Esophagus (tissue), 2 donors: ENCODE measurements around the gene CNR1. TPM values are rescaled to one million over a fixed set of nuclear protein-coding genes. Genes with fewer than 3 reads are reported as not detected.

Source experiments
- H3K27ac ChIP-seq, 2 donors: one replicate each; pipeline ENCODE4 v1.5.1; 2013; ENCODE audit warnings: low read depth in 2 of 2, mild to moderate bottlenecking in 2 of 2, inconsistent platforms in 1 of 2, low read length in 1 of 2, moderate library complexity in 1 of 2
- H3K27me3 ChIP-seq, 2 donors: one replicate each; pipeline ENCODE4 v1.6.1; 2013; ENCODE audit warnings: low read length in 2 of 2, control low read depth in 1 of 2, mild to moderate bottlenecking in 1 of 2; ENCODE audit not compliant: insufficient read depth in 2 of 2, control insufficient read depth in 1 of 2
- H3K36me3 ChIP-seq, 2 donors: one replicate each; pipeline ENCODE4 v1.6.1; 2013; ENCODE audit warnings: low read length in 1 of 2; ENCODE audit not compliant: control insufficient read depth in 2 of 2, insufficient read depth in 2 of 2
- H3K4me1 ChIP-seq, 2 donors: one replicate each; pipeline ENCODE4 v1.6.1; 2013; ENCODE audit warnings: low read length in 1 of 2; ENCODE audit not compliant: control insufficient read depth in 2 of 2, insufficient read depth in 2 of 2
- H3K4me3 ChIP-seq, 2 donors: one replicate each; pipeline ENCODE4 v1.5.1; 2013; ENCODE audit warnings: low read length in 2 of 2, mild to moderate bottlenecking in 2 of 2, low read depth in 1 of 2, moderate library complexity in 1 of 2
- H3K9me3 ChIP-seq, 2 donors: one replicate each; pipeline ENCODE4 v1.6.1; 2013; ENCODE audit warnings: mild to moderate bottlenecking in 2 of 2, low read depth in 1 of 2, low read length in 1 of 2, moderate library complexity in 1 of 2; ENCODE audit not compliant: control insufficient read depth in 2 of 2, insufficient read depth in 1 of 2
- WGBS, 2 donors: extraction: QIAGEN DNeasy Blood & Tissue Kit; methylation state at CpG; one replicate each; pipeline ENCODE4 v1.1.7; 2013; 5-methylcytosine and 5-hydroxymethylcytosine counted together
- polyA plus RNA-seq, 2 donors: library from polyadenylated mRNA; stranded (reverse); fragments of 200-250 nt; gene quantifications; one replicate each; pipeline ENCODE4 v1.2.3, GENCODE V29; 2013
- donor health status: healthy with polysubstance abuse.
- donor health status: Bipolar disorder and iron deficiency.

Gene CNR1
- polyA plus RNA-seq, 2 donors, result 0.74 to 0.77 TPM

DNA sequence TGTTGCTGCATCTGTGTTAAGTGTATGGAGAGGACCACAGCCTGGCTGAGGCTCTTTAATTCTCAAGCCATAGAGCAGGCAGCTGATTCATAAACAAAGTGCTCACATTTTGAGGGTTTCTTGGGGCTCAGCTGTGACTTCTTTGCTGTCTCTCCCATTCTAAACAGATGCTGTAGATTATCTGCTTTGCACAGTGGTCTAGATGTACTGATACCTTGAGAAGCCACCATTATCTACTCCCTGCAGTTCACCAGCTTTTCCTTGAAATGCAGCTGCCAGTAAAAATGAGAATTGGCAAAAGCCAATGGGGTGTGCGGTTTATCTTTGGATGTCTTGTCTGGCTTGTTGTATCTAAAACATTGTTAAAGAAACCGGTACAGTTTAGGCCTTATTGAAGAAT is 5.2 kb upstream of the CNR1 start:
- peaks cover 3 to 8% of the 10 kb centered on the region in 2 donors for H3K4me1 ChIP-seq
- H3K27me3 ChIP-seq, result peaks cover 5 to 10% of the 10 kb centered on the region in 2 donors
- no peak overlapping the region for H3K27ac ChIP-seq
- peaks cover 0 to 2% of the 10 kb centered on the region in 2 donors for H3K9me3 ChIP-seq
- H3K4me3 ChIP-seq, result no peak overlapping the region
- WGBS, 2 donors, result 90% methylated on average over 2 of the region's 2 CpGs
- no peaks in the 10 kb centered on the region for H3K36me3 ChIP-seq

DNA sequence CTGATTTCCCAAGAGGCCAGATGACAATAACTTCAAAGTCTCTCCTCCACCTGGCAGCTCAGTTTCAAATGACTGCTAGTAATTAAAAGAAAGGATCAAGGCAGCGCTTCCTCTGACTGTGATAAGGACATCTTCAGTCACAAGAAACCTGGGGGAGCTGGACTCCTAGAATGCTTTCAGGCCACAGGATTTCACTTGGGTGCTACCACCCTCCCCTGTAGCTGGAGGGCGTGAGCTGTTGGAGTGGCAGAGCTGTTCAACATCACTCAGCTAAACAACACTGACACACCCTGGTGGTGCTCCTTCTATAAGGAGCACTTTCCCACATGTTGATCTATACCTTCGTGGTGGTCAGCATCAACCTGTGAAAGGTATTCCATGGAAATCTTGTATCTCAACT is 2.2 kb upstream of the CNR1 start:
- 69 to 76% methylated on average over 3 of the region's 3 CpGs for WGBS, 2 donors
- H3K9me3 ChIP-seq, result peaks cover 0 to 4% of the 10 kb centered on the region in 2 donors
- H3K4me3 ChIP-seq, result no peak overlapping the region
- H3K27me3 ChIP-seq, result peaks cover 5 to 20% of the 10 kb centered on the region in 2 donors
- peaks cover 8 to 10% of the 10 kb centered on the region in 2 donors for H3K4me1 ChIP-seq
- no peaks in the 10 kb centered on the region for H3K36me3 ChIP-seq
- no peak overlapping the region for H3K27ac ChIP-seq

DNA sequence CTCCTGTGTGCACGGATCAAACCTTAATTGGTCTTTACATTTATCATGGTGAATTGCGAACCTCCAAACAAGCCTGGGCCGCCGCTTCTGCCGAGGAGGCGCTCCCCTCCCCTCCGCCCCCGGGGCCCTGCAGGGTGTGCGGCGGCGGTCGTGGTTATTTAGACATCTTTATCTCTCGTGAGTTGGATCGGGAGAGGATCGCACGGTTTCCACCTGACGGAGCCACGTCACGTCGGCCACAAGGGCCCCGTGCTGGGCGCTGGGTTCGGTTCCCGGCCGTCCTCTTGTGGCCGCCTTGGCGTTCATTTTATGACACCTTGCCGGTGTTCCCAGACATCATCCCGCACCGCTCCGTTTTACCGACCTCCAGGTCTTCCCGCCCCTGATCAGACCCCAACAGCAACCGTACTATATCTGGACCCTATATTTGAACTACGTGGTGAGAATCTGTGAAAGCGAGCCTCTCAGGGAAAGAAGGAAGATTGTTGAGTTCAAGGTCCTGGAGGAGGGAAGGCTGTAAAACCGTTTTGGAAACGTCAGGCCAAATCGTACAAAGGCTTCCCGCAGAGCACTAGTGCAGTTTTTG is 1.3 kb upstream of the CNR1 start:
- H3K4me1 ChIP-seq, result peaks cover 8 to 10% of the 10 kb centered on the region in 2 donors
- H3K4me3 ChIP-seq, result peak overlapping the region; percentile 52 to 53
- no peak overlapping the region for H3K27ac ChIP-seq
- 10 to 11% methylated on average over 40 of the region's 40 CpGs for WGBS, 2 donors
- peaks cover 5 to 20% of the 10 kb centered on the region in 2 donors for H3K27me3 ChIP-seq
- H3K9me3 ChIP-seq, result peaks cover 0 to 4% of the 10 kb centered on the region in 2 donors
- H3K36me3 ChIP-seq, result no peaks in the 10 kb centered on the region

DNA sequence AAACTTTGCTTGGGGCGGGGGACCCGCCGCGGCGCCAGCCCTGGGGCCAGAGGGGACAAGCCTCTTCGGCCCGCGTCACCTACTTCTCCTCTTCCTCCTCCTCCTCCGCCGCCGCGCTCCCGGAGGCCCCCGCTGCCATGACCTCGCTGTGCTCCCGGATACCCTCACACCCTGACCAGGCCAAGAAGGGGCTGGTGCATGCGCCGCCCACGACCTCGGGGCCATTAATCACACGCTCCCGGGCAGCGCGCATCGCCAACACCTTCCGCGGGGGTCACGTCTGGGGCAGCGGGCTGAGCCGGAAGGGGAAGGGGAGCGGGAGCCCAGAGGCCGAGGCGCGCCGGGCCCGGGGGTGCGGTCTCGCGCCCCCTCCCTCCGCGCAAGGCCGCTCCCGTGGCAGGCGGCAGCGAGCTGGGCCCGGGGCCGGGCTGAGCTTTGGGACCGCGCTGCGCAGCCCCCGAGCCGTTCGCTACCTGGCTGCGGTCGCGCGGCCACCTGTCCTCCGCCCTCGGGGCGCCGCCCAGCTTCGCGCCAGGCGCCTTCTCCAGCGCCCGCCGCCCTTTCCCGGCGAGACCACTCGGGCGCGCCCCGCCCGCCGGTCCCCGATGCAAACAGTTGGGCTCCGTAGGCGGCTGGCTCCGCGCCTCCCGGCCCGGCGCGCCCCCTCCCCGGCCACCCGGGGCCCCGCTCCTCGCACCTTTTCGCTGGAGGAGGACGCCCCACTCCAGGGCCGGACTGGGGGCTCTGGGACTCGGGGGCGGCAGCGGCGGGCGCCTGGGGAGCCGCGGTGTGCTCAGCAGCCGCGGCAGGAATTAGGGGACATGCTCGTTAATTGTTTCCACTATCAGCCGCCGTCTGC is 575 bp upstream of the CNR1 start:
- WGBS, 2 donors, result 1 to 2% methylated on average over 77 to 103 of the region's 103 CpGs
- Histone ChIP-seq H3K4me1 (peaks cover 8 to 10% of the 10 kb centered on the region in 2 donors), H3K9me3 (peaks cover 0 to 4% of the 10 kb centered on the region in 2 donors), H3K4me3 (peak overlapping the region; percentile 52 to 53), H3K27me3 (peaks cover 5 to 20% of the 10 kb centered on the region in 2 donors), H3K36me3 (no peaks in the 10 kb centered on the region), H3K27ac (peak overlapping the region in 1 of 2 donors; percentile 16)

DNA sequence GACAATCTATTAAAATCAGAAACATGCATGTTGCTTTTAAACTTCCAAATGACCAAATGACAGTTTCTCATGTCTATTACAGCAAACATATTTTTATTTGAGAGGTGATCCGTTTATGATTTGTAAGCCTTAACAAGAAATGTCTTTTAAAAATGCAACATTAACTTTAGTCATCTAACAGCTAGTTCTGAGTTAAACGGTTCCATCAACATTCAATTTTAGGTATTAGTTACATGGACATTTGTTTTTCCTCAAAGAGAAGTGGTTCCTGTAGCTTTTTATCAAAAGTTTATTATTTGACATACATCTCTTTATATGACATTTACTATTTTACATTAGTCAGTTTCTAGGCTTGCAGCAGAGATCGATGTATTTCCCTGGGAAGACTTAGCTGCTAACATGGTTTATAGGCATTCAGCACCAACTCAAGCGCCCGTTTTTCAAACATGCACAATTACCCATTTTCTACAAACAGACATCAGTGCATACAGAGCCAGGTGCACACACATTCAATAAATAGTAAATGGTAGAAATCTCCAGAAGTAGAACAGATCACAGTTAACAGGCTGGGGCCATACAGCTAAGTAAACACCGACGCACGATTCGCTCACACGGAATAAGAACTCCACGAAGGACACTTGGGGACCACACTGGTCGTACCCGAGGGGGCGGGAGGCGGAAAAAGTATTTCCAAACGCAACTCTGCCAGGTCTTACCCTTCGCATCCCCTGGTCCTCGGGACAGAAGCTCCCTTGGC is 882 bp downstream of the CNR1 start:
- Histone ChIP-seq H3K36me3 (no peaks in the 10 kb centered on the region), H3K4me3 (peak overlapping the region; percentile 52 to 53), H3K27me3 (peaks cover 5 to 20% of the 10 kb centered on the region in 2 donors), H3K27ac (no peak overlapping the region), H3K9me3 (peaks cover 0 to 4% of the 10 kb centered on the region in 2 donors), H3K4me1 (peaks cover 8 to 10% of the 10 kb centered on the region in 2 donors)
- WGBS, 2 donors, result 5 to 6% methylated on average over 18 of the region's 18 CpGs

DNA sequence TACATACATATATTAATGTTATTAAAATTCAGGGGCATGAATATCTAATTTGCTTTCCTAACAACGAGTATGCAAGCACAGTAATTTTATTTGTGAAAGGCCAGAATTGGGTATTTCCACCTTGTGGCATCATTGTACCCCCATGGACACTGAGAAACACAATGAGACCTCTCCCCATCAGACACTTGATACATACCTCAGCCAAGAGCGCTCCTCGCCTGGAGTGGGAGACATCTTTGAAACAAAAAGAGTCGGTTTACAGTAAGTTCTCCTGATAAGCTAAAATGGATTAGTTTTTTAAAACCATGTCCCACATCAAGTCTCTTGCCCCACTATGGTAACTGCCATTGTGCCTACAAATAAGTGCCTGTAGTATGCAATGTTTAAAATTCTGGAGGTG is 2.1 kb downstream of the CNR1 start:
- H3K4me1 ChIP-seq, result peaks cover 8 to 10% of the 10 kb centered on the region in 2 donors
- WGBS, 2 donors, result 76 to 78% methylated on average over 4 of the region's 4 CpGs
- H3K27me3 ChIP-seq, result peaks cover 5 to 20% of the 10 kb centered on the region in 2 donors
- no peaks in the 10 kb centered on the region for H3K36me3 ChIP-seq
- no peak overlapping the region for H3K4me3 ChIP-seq
- H3K9me3 ChIP-seq, result peaks cover 0 to 4% of the 10 kb centered on the region in 2 donors
- no peak overlapping the region for H3K27ac ChIP-seq

DNA sequence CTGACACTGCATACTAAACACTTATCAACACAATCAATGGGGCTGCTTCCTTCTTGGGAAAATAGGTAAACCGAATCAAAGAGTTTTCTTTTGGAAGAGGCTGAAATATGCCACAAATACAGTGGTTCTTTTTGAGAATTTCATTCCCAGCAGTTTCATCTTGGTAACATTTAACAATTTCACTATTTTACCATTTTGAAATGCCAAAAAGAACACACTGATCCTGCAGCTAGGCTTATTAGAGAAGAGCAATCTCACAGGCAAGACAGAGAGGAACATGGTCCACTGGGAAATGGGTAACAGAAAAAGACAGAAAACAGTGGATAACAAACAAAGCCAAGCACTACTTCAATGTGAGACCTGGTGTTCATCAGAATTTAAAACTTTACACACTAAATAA is 2.5 kb downstream of the CNR1 start:
- WGBS, 2 donors, result 52 to 88% methylated on average over 1 of the region's 1 CpG
- no peak overlapping the region for H3K4me3 ChIP-seq
- H3K9me3 ChIP-seq, result peaks cover 0 to 4% of the 10 kb centered on the region in 2 donors

DNA sequence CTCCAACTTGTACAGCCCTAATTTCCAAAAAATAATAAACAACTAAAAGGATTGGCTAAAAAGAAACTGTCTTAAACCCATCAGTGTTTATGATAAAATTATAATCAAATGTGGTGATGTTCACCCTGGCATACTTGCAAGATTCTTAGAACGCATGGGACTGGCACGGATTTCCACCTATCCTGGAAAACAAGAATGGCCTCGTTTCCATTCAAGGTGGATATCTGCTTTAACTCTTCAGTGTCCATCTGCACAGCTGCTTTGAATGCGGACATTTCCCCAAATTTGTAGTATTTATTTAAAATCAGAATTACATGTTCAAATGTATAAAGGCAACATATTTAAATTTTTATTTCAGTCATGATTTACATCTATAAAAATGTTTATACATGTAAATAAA is 4.2 kb downstream of the CNR1 start:
- peaks cover 5 to 8% of the 10 kb centered on the region in 2 donors for H3K4me1 ChIP-seq
- H3K4me3 ChIP-seq, result no peak overlapping the region
- 49 to 65% methylated on average over 4 of the region's 4 CpGs for WGBS, 2 donors
- H3K27ac ChIP-seq, result no peak overlapping the region
- no peaks in the 10 kb centered on the region for H3K36me3 ChIP-seq
- H3K9me3 ChIP-seq, result peaks cover 0 to 4% of the 10 kb centered on the region in 2 donors
- peaks cover 0 to 15% of the 10 kb centered on the region in 2 donors for H3K27me3 ChIP-seq

More for the DNA sequence above, 2.5 kb downstream of the CNR1 start:
- no peak overlapping the region for H3K27ac ChIP-seq
- peaks cover 8 to 10% of the 10 kb centered on the region in 2 donors for H3K4me1 ChIP-seq
- H3K27me3 ChIP-seq, result peaks cover 5 to 20% of the 10 kb centered on the region in 2 donors
- no peaks in the 10 kb centered on the region for H3K36me3 ChIP-seq

DNA sequence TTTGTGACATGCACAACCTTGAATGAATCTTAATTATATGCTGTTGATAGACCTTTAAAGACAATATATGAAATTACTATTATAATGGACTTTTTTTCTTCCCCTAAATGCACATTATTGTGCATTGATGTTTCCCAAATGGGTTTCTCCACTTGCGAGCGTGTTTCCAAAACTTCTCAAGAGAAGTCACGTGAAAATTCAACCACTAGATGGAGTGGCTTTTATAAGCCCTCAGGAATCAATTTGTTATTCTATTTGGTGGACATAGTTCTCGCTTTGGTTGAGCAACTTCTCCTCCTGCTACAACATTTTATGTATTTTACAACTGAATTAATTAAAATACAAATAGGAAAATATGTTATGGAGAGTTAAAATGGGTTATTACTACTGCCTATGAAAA is 9.0 kb downstream of the CNR1 start:
- Histone ChIP-seq H3K4me1 (no peaks in the 10 kb centered on the region), H3K4me3 (no peak overlapping the region), H3K9me3 (no peaks in the 10 kb centered on the region), H3K36me3 (no peaks in the 10 kb centered on the region), H3K27ac (no peak overlapping the region), H3K27me3 (no peaks in the 10 kb centered on the region)
- WGBS, 2 donors, result 77 to 78% methylated on average over 4 of the region's 4 CpGs
